ENCODE results near the gene DIRAS2.
A peak's percentile ranks its signal among the peaks of the same experiment; 100 is the strongest.
"Not testable (repeated sequence)": the region's sequence is repeated elsewhere in the genome, so short reads cannot be mapped to it uniquely, and the experiment has no call there.

DIRAS2 gene

GRCh38 chr9:90642570-90643539 lies at the start of gene DIRAS2:
Gene DIRAS2, minus strand, starts transcription at chr9:90642824. Its CDS starts 28,997 bp downstream, at chr9:90613827.
- DNase-seq = peak; percentile 78

GRCh38 chr9:90684736-90685135 lies 42.1 kb upstream of the DIRAS2 start:
- DNase-seq = no peak

GRCh38 chr9:90684106-90684505 lies 41.5 kb upstream of the DIRAS2 start:
- DNase-seq = no peak

DNA sequence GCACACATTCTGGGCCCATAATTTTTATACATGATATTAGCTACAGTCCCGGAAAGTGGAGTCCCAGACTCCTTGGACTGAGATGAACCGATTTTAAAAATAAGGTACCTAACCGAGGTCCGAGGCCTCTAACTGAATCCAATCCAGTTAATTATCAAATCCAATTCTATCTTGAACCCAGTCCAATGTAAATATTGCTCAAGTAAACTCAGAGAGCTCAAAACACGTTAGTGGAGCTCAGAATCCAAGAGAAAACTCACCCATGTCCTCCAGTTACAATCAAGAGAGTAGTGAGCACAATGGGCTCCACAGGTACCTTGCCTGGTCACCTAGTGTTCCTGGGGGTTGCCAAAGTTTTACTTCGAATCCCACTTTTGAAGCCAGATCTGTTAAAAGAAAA lies 37.9 kb upstream of the DIRAS2 start:
- DNase-seq = no peak

DNA sequence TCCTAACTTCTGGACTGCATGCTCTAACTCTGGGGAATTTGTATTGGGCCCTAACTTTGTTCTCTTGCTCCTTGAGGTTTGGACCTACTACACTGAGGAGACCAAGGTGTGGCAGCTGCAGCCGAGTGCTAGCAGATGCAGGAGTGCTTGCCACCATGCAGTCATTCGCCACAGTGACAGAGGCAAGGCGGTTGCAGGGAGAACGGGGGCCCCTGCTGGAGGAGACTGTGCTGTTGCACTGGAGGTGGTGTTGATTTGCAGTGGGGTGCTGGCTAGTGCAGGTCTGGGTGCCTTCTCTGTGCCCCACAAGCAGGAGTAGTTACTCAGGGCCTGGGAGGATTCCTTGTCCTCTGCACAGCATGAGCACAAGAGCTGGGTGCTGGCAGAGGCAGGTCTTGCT lies 22.4 kb upstream of the DIRAS2 start:
- DNase-seq = no peak

- DNase-seq = no peak
These were observed 17.2 kb upstream of the DIRAS2 start for GRCh38 chr9:90659650-90660364.

- DNase-seq = no peak
These were observed 16.2 kb upstream of the DIRAS2 start for GRCh38 chr9:90658783-90659182.

DNA sequence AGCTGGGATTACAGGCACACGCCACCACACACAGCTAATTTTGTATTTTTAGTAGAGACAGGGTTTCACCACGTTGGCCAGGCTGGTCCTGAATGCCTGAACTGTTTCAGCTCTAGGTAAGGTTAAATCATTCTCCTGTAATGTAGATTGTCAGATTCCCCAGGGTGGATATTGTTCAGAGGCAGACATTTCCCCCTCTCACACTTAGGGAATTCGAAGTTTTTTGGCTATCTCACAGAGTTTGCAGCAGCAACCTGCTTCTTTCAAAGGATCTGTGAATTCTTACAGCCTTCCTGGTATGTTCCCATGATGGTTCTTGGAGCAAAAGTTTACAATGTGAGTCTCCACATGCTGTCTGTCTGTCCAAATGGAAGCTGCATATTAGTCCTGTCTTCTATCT lies 15.6 kb upstream of the DIRAS2 start:
- DNase-seq = no peak

DNA sequence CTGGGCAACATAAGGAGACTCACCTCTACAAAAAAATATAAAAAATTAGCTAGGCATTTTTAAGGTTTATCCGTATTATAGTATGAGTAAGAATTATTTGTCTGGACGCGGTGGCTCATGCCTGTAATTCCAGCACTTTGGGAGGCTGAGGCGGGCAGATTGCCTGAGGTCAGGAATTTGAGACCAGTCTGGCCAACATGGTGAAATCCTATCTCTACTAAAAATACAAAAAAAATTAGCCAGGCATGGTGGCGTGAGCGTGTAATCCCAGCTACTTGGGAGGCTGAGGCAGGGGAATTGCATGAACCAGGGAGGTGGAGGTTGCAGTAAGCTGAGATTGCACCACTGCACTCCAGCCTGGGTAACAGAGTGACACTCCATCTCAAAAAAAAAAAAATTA lies 14.3 kb upstream of the DIRAS2 start:
- DNase-seq = not testable (repeated sequence)

DNA sequence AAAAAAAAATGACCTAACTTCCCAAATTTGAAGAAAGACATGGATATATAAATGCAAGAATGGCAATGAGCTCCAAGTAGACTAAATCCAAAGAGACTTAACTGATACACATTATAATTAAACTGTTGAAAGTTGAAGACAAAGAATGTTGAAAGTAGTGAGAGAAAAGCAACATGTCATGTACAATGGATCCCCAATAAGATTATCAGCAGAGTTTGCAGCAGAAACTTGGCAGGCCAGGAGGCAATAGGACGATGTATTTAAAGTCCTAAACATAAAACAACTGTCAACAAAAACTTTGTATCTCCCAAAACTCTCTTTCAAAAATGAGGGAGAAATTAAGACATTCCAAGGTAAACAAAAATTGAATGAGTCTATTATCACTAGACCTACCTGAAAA lies 8.6 kb upstream of the DIRAS2 start:
- no peak for DNase-seq

DNA sequence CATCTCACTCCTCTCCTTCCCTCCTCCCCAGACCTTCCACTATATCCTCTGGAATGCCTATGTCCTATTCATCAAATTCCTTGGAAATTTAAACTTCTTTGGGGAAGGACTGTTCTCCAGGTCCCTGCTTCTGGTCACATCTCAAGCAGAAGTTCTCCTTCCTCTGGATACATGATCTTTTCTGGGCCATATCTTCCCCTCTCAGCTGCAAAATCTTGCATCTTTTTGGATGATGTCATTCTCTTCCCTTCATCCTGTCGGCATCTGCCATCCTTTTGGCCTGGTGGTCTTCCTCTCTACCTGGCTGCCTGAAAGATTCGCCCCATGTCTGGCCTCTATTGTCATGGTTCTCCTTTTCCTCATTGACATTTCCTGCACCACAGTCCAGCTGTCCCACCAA lies 5.2 kb upstream of the DIRAS2 start:
- no peak for DNase-seq

GRCh38 chr9:90645721-90646120 lies 3.1 kb upstream of the DIRAS2 start:
- no peak for DNase-seq

DNA sequence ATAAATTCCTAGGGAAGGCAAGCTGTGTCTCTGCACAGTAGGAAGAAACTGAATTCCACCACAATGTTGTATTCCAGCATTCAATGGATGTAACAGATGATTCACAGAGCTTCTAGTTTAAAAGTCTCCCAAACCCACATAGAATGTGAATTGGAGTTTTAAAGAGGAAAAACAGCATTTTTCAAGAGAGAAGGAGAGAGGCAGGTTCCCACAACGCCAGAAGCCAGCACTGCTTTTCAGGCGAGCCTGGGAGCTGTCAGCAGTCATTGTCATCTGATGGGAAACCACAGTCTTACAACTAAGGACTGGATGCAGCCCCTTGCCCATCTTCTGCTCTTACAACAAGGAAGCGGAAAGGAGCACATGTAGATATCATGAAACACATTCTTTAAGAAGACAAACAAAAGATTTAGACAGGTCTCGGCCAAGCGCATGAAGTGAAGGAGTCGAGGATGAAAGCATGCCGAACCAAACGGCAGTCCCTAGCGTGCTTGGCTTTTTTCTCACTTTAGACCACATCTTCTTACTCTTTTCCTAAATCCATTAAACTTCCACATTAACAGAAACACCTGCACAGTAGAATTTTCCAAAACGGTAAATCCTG lies 638 bp downstream of the DIRAS2 start:
- no peak for DNase-seq

- DNase-seq = no peak
These were observed 1.5 kb downstream of the DIRAS2 start for GRCh38 chr9:90641086-90641485.

- no peak for DNase-seq
These were observed 2.3 kb downstream of the DIRAS2 start for GRCh38 chr9:90640361-90640760.

- DNase-seq = no peak
These were observed 5.0 kb downstream of the DIRAS2 start for GRCh38 chr9:90637626-90638025.

DNA sequence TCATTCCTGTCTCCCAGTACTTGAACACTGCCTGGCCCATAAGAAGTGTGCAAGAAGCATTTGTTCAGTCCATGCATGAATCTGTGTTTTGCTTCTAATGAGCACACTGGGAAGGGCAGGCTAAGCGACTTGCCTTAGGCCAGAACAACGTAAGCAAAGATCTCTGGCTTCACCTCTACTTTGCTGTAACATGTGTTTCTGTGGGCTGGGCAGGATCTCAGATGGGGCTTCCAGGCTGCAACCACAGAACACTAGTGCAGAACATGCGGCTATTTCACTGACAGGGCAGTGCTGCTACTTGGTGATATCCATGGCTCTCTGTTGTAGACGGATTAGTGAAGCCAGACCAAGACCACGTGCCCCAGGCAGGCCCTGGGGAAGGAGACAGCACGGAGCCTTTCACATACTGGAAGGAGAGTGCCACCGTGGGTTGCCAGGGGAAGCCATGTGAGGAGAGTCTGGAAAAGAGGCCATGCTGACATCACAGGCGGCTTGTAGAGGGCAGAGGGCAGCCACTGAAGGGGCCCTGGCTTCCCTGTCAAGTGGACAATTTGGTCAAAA lies 9.9 kb downstream of the DIRAS2 start:
- DNase-seq = no peak

GRCh38 chr9:90631964-90632363 lies 10.7 kb downstream of the DIRAS2 start:
- DNase-seq = no peak

DNA sequence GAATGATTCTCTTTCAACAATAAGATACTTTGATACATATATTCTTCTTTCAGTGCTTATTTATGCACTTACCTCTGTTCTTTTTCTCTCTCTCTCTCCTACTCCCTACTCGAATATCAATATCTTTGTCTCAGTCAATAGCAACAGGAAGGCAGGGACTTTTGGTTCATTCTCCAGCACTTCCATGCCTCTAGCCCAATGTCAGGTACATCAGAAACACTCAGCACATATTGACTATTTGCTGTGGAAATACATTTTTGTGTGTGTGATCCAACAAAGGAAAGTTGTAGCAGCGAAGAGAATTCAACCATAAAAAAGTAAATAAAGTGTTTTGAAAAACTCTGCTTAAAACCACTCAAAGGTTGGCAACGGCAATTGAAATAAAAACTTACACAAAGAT lies 12.6 kb downstream of the DIRAS2 start:
- DNase-seq = no peak

DNA sequence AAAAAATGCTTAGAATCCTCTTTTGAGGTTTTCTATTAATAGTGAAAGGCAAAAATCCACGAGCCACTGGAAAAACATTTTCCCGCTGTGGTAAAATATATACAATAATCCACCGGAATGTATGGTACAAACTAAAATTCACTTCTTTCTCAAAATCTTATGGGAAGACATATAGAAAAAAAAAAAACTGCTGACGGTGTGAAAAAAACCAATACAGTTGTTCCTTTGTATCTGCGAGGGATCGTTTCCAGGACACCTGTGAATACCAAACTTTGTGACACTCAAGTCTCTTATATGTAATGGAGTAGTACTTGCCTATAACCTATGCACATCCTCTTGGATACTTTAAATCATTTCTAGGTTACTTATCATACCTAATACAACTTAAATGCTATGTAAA lies 13.3 kb downstream of the DIRAS2 start:
- no peak for DNase-seq

GRCh38 chr9:90616806-90617205 lies 25.8 kb downstream of the DIRAS2 start:
- no peak for DNase-seq

GRCh38 chr9:90613502-90613901 lies 29.1 kb downstream of the DIRAS2 start:
- no peak for DNase-seq

GRCh38 chr9:90612957-90613356 lies 29.7 kb downstream of the DIRAS2 start:
- no peak for DNase-seq
